ENCODE measurements around the gene COL28A1. TPM values are rescaled to one million over a fixed set of nuclear protein-coding genes. Genes with fewer than 3 reads are reported as not detected.

Gene COL28A1
- 0.09 TPM in 1 of 2 replicates, not detected in the other for total RNA-seq (ENCODE audit: low replicate concordance)

DNA sequence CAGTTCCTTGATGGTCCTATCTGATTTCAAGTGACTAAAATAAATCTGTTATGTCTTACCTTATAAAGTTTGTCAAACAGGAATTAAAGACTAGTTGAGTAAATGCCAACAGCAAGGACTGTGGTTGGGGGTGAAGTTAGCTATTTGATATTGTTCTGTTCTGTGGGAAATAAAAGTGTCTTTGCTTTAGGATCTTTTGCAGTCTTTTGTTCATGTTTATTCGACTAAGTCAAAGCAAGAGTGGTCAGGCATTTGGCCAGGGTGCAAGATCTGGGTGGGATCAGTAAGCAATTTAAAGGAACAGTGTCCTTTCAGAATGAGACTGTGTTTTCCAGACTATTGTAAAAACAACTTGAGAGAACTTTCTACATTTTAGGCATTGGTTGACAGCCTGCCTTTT, at the start of gene COL28A1:
Gene COL28A1, minus strand, starts transcription at position 183 of the 400 bp plus-strand sequence. CDS start 2,998 bp downstream, outside the sequence.
- TF ChIP-seq, protein P1, sequence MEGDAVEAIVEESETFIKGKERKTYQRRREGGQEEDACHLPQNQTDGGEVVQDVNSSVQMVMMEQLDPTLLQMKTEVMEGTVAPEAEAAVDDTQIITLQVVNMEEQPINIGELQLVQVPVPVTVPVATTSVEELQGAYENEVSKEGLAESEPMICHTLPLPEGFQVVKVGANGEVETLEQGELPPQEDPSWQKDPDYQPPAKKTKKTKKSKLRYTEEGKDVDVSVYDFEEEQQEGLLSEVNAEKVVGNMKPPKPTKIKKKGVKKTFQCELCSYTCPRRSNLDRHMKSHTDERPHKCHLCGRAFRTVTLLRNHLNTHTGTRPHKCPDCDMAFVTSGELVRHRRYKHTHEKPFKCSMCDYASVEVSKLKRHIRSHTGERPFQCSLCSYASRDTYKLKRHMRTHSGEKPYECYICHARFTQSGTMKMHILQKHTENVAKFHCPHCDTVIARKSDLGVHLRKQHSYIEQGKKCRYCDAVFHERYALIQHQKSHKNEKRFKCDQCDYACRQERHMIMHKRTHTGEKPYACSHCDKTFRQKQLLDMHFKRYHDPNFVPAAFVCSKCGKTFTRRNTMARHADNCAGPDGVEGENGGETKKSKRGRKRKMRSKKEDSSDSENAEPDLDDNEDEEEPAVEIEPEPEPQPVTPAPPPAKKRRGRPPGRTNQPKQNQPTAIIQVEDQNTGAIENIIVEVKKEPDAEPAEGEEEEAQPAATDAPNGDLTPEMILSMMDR (IDR thresholded peaks at IDR 0.05; ENCODE audit: insufficient read depth, low read length): no peak
- no peak for DNase-seq (ENCODE audit: low read depth)
- H3K4me3 ChIP-seq (ENCODE audit: low read depth, low read length): no peak within 1 kb of the TSS

DNA sequence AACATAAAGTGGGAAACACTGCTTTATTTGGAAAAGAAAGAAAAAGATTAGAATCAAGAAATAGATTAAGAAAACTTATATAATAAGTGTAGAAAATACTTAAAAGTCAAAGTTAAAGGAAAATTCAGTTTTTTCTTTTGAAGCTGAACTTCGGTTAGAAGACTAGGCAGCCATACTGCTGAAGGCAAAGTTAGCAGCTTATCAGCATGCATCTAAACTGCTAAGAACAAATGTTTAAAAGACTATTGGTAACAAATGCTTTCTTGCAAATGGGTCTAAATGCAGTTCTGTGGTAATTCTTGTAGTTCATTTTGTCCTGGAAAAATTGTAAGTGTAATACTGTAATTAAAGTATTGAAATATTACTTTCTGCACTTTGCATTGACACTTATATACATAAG, 49.0 kb upstream of the COL28A1 start:
- no peak overlapping the region for H3K4me3 ChIP-seq (ENCODE audit: low read depth, low read length)
- TF ChIP-seq, protein P1 (IDR thresholded peaks at IDR 0.05; ENCODE audit: insufficient read depth, low read length): no peak
- DNase-seq (ENCODE audit: low read depth): no peak

DNA sequence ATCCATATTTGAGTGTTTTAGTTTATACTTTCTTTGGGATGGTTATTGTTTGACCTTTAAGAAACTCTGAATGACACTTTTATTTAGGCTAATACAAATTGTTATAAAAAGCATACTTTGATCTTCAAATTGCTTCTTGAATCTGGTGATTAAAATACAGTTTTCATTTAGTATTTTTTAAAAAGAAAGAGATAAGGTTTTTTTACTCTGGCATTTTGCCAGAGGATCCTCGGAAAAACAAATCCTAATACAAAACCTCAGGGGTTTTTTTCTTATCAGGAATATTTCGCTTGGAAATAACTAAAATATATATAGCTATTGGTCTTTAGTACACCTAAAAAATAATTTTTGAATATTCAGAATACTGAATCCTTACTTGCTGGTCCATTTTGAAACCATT, 48.1 kb upstream of the COL28A1 start:
- TF ChIP-seq, protein P1 (IDR thresholded peaks at IDR 0.05; ENCODE audit: insufficient read depth, low read length): no peak
- no peak for DNase-seq (ENCODE audit: low read depth)
- no peak overlapping the region for H3K4me3 ChIP-seq (ENCODE audit: low read depth, low read length)

DNA sequence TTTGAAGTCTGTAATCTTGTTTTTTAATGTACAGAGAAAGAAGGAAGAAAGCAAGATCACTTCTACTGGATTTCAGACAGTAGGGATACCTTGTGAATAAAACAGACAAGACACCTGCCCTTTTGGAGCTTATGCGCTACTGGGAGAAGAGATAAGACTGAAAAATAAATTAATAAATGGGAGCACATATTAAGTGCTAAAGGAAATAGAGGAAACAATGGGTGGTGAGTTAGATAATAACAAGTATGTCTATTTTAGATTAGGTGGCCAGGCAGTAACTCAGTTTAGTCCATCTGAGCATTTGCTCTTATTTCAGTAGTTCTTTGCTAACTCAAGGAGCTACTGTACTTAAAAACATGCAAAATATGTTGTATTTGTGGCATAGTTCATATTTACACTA, 46.9 kb upstream of the COL28A1 start:
- TF ChIP-seq, protein P1 (IDR thresholded peaks at IDR 0.05; ENCODE audit: insufficient read depth, low read length): no peak
- DNase-seq (ENCODE audit: low read depth): no peak
- H3K4me3 ChIP-seq (ENCODE audit: low read depth, low read length): no peak overlapping the region

DNA sequence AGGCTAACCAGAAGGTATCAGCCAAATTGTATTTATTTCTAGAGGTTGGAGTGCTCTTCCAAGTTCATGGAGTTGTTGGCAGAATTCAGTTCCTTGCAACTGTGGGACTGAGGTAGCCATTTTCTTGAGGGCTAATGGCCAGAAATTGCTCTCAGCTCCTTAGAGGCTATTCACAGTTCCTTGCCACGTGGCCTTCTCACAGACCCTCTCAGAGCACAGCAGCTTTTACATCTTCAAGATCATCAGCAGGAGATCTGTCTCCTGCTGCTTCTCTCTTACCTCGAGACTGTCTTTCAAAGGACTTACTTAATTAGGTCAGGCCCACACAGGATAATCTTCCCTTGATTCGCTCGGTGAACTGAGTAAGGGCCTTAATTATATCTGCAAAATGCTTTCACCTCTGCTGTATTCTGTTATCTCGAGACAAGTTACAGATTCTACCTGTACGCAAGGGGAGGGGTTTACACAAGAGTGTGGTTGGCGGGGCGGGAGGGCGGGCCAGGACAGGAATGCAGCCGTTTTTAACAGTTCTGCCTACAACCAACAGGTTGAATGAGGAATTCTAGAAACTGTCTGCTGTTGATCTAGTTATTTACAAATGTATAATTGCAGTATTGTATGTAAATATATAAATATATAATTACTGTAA, 46.0 kb upstream of the COL28A1 start:
- no peak for DNase-seq (ENCODE audit: low read depth)
- H3K4me3 ChIP-seq (ENCODE audit: low read depth, low read length): no peak overlapping the region
- TF ChIP-seq, protein P1 (IDR thresholded peaks at IDR 0.05; ENCODE audit: insufficient read depth, low read length): no peak

DNA sequence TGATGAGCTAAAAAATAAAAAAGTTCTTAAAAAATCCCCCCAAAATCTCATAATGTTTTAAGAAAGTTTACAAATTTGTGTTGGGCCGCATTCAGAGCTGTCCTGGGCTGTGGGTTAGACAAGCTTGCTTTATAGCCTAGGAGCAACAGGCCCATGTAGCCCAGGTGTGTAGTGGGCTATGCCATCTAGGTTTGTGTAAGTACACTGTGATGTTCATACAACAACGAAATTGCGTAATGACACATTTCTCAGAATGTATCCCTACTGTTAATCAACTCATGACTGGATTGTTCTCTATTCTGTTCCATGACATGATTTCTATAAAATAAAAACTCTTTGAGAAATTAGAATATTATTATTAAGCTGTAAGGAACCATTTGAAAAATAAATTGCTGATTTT, 44.0 kb upstream of the COL28A1 start:
- H3K4me3 ChIP-seq (ENCODE audit: low read depth, low read length): no peak overlapping the region
- no peak for DNase-seq (ENCODE audit: low read depth)
- TF ChIP-seq, protein P1 (IDR thresholded peaks at IDR 0.05; ENCODE audit: insufficient read depth, low read length): no peak

DNA sequence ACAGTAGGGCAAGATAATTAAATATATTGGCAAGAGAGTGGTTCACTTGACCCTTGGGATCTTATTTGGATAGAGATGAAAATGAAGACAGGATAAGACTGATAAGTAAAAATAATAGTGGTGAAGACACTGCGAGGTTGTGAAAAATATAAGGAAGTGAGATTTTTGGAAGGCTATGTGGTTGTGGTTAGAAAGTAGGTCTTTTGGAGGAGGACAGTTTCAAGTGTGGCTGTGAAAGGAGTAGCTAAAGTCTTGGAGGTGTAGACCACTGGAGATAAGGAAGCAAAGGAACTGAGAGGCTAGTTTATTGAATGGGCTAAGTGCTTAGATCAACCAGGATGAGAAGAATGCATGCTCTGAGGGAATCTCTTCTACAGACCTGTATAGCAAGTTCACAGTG, 42.2 kb upstream of the COL28A1 start:
- DNase-seq (ENCODE audit: low read depth): no peak

More for the DNA sequence above, 42.2 kb upstream of the COL28A1 start:
- H3K4me3 ChIP-seq (ENCODE audit: low read depth, low read length): no peak overlapping the region
- TF ChIP-seq, protein P1 (IDR thresholded peaks at IDR 0.05; ENCODE audit: insufficient read depth, low read length): no peak

All from fibroblast of the aortic adventitia (primary cell).